NB4 (cell line): ENCODE results near the gene AXIN1.

Experiments used
- DNase-seq: peaks from one replicate; pipeline ENCODE4 v3.0.0; 2010; ENCODE audit warnings: low read depth
- H3K4me3 ChIP-seq: one replicate; pipeline ENCODE4 v1.5.1; 2011; ENCODE audit warnings: mild to moderate bottlenecking, low read depth, low read length, moderate library complexity
- MYC ChIP-seq: IDR thresholded peaks from 2 replicates; pipeline ENCODE4 v1.6.1; 2011; ENCODE audit warnings: low read depth, low read length
- POLR2A ChIP-seq: IDR thresholded peaks from 2 replicates; pipeline ENCODE4 v1.6.1; 2011; ENCODE audit warnings: mild to moderate bottlenecking; ENCODE audit not compliant: insufficient read length; ENCODE audit errors: extremely low read depth
- TF ChIP-seq, protein P1 (sequence below): IDR thresholded peaks from one replicate; pipeline ENCODE4 v1.5.1; 2012; ENCODE audit warnings: low read depth, low read length
- TF ChIP-seq, protein P2 (sequence below): IDR thresholded peaks from 2 replicates; pipeline ENCODE4 v1.6.1; 2011; ENCODE audit warnings: low read depth, low read length

AXIN1 gene

DNA sequence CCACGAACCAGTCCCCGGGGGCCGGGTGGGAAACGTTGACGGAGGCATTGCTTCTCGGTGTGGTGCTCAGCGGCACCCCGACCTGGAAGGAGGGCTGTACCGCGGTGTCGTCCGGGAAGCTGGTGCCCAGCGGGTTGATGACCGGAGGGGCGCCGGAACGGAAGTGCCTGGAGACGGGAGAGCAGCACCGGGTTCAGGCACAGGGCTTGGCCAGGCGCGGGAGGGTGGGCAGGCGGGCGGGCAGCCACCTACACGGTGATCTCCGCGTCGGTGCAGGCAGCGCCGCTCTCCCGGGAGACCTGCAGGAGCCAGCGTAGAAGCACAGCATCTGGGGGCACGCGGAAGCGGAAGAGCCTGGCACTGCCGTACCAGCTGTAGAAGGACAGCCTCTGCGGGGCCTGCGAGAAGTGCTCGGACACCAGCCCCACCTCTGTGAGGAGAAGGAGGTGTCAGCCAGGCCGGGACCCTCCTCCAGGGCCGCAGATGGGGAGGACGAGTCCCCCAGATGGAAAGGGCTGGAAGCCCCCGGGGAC is 25.0 kb upstream of the AXIN1 start:
- no peak overlapping the region for H3K4me3 ChIP-seq
- TF ChIP-seq POLR2A = no peak
- TF ChIP-seq, protein P1, sequence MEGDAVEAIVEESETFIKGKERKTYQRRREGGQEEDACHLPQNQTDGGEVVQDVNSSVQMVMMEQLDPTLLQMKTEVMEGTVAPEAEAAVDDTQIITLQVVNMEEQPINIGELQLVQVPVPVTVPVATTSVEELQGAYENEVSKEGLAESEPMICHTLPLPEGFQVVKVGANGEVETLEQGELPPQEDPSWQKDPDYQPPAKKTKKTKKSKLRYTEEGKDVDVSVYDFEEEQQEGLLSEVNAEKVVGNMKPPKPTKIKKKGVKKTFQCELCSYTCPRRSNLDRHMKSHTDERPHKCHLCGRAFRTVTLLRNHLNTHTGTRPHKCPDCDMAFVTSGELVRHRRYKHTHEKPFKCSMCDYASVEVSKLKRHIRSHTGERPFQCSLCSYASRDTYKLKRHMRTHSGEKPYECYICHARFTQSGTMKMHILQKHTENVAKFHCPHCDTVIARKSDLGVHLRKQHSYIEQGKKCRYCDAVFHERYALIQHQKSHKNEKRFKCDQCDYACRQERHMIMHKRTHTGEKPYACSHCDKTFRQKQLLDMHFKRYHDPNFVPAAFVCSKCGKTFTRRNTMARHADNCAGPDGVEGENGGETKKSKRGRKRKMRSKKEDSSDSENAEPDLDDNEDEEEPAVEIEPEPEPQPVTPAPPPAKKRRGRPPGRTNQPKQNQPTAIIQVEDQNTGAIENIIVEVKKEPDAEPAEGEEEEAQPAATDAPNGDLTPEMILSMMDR = no peak
- no peak for DNase-seq

DNA sequence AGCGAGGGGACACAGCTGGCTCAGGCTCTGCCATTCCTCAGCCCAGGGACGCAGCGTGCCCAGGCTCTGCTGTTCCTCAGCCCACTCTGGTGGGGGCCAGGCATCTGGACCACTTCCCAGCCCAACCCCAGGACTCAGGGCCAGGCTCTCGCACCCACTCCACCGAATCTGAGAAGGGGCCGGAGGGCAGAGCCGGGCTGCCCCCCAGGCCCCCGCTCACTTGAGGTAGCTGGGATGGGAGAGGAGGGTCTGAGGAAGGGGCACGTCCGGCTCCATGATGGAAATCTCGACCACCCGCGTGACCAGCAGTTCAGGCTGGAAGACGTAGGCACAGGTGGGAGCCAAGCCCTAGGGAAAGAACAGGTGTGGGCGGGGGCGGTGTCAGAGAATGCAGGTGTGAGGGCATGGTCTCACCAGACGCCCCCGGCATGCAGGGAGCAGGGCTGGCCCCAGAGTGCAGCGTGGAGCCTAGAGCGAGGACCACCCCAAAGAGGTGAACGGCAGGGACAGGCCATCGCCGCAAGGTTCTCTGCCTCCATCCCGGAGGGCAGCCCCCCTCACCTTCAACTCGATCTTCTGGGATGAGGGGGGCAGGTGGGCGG is 24.4 kb upstream of the AXIN1 start:
- H3K4me3 ChIP-seq = no peak overlapping the region
- TF ChIP-seq, protein P2, sequence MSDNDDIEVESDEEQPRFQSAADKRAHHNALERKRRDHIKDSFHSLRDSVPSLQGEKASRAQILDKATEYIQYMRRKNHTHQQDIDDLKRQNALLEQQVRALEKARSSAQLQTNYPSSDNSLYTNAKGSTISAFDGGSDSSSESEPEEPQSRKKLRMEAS = no peak
- no peak for DNase-seq

DNA sequence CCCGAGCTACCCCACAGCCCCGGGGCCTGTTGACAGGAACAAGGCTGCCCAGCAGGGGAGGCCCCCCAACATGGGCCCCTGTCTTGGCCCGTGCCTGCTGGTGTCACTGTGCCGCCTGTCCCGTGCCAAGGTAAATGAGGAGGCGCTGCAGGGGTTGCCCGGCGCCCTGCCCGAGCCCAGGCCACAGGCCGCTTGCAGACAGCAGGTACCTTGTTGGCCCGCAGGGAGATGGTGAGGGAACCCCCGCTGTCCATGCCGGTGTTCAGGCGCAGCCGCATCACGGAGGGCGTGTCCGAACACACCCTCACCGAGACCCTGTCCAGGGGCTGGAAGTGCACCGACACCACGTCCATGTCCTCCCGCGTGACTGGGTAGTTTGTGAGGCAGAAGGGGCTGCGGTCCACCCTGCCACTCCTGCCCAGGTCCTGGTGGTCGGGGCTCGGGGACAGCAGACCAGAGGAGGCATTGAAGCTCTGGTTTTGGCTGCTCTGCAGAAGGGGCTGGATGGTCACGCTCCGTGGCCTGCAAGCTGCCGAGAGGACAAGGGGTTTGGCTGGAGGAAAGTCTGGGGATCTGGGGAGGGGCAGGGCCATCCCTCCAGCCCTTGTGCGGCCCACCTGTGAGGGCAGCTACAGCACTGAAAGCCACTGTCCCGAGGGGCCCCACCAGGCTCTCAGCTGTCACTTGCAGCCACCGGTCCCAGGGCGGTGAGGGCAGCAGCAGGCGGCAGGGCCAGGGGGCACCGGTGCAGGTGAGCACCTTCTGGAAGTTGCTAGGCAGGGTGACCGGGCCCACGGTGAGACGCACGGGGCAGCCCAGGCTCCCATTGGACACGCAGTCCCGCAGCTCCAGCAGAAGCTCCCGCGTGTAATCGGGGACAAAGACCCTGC is 23.6 kb upstream of the AXIN1 start:
- no peak for TF ChIP-seq POLR2A
- TF ChIP-seq, protein P1 = no peak
- TF ChIP-seq, protein P2 = no peak
- DNase-seq = no peak
- no peak overlapping the region for H3K4me3 ChIP-seq

- TF ChIP-seq, protein P2 = no peak
- TF ChIP-seq, protein P1 = no peak
- TF ChIP-seq MYC = no peak
- no peak for TF ChIP-seq POLR2A
- DNase-seq = no peak
- no peak overlapping the region for H3K4me3 ChIP-seq
These were observed 22.7 kb upstream of the AXIN1 start for GRCh38 chr16:375212-375611.

DNA sequence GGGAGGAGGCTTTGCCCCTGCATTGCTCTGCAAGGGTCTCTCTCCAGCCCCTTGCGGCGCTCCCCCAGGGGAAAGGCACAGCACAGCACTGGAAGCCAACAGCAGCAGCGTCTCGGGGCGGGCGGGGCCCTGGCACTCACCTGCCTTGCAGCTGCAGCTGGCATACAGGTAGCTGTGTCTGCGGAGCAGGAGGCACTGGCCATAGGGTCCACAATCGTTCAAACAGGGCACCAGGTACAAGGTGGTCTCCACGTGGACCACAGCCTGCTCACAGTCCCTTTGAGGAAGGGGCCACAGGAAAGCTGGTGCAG is 22.0 kb upstream of the AXIN1 start:
- no peak overlapping the region for H3K4me3 ChIP-seq
- no peak for DNase-seq
- TF ChIP-seq MYC = no peak
- TF ChIP-seq POLR2A = no peak
- TF ChIP-seq, protein P1 = no peak
- TF ChIP-seq, protein P2 = no peak

DNA sequence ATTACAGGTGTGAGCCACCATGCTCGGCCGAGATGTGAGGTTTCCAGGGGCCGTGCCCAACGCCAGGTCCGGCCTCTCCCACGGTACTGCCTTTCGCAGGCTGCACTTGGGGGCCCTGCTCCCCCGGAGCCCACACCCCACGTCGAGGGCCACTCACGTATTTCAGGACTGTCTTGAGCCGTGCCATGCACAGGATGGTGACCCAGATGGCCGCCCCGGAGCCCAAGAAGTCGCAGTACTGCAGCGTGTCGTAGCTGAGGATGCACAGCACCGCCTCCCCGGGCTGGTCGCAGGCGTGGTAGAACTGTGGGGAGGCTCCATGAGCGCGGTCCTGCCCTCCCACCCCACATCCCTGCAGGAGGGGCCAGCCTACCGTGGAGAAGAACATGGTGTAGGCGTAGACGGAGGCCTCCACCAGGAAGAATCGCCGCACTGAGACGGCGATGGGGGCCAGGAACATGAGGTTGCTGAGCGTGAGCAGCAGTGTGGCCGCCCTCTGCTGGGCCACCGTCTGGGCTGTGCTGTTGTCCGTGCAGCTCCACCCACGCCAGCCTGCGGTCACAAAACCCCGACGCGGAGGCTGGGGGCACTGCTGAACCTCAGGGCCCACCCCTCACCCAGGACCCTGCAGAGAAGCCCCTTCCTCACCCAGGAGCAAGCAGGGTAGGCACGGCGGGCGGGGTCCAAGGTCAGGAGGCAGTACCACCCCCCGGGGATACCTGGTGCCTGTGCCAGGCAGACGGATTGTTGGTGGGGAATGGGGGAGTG is 21.5 kb upstream of the AXIN1 start:
- H3K4me3 ChIP-seq = no peak overlapping the region
- TF ChIP-seq, protein P2 = no peak
- TF ChIP-seq, protein P1 = no peak
- no peak for DNase-seq
